GM21576 (cell line): ENCODE data around the gene EXOSC5.
"Not testable (repeated sequence)": the region's sequence is repeated elsewhere in the genome, so short reads cannot be mapped to it uniquely, and the experiment has no call there.

Experiments
- ATAC-seq: cut with Tn5 transposase; IDR thresholded peaks from one replicate; pipeline ENCODE4 v1.9.1; 2021; ENCODE audit warnings: mild to moderate bottlenecking, moderate library complexity; ENCODE audit not compliant: unreplicated experiment

EXOSC5 gene

DNA sequence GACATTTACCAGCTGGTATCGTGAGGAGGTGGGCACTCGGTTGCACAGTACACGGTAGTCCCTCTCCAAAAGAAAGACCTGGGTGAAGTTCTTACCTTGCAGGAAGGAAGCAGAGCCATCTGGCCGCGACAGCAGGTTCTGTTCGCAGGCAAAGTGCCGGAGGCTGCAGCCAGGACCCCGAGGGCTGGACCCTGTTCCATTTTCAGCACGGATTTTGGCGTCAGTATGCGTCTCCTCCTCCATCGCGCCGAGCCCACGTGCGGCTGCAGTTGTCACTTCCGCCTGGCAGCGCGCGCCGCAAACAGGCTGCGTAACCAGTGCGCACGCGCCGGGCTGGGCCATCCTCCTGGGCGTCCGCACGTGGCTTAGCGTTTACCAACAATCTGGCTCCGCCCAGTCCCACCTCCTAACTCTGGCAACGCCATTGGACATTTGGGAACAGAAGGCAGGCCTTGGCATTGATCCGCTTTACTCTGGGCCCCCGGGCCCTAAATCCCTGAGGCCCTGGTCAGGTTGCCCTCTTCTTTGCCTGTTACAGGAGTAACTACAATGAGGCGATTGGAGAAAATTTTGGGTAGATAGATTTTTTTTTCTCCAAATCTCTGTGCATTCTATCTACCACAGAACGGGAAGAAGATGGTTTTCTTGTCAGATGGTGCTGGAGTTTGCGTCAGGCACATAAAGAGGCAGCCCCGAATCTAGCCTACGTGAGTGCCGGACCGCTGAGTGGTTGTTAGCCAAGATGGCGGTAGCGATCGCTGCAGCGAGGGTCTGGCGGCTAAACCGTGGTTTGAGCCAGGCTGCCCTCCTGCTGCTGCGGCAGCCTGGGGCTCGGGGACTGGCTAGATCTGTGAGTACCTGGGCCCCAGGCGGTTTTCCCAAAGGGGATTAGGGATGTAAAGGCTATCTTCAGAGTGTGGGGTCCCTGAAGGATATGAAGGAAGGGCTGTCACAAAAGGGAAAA lies at the start of gene EXOSC5, which contains the start of gene BCKDHA:
TSS of gene EXOSC5 (minus strand) at position 274 of the 964 bp plus-strand sequence. CDS start at position 243, 31 bp downstream.
TSS of gene BCKDHA (plus strand) at position 733 of the 964 bp plus-strand sequence. CDS start at position 743, 10 bp downstream.
- peak; percentile 91 for ATAC-seq

GRCh38 chr19:41445575-41445974 lies 48.4 kb upstream of the EXOSC5 start:
- ATAC-seq, result no peak

GRCh38 chr19:41443813-41444455 lies 46.8 kb upstream of the EXOSC5 start:
- no peak for ATAC-seq

DNA sequence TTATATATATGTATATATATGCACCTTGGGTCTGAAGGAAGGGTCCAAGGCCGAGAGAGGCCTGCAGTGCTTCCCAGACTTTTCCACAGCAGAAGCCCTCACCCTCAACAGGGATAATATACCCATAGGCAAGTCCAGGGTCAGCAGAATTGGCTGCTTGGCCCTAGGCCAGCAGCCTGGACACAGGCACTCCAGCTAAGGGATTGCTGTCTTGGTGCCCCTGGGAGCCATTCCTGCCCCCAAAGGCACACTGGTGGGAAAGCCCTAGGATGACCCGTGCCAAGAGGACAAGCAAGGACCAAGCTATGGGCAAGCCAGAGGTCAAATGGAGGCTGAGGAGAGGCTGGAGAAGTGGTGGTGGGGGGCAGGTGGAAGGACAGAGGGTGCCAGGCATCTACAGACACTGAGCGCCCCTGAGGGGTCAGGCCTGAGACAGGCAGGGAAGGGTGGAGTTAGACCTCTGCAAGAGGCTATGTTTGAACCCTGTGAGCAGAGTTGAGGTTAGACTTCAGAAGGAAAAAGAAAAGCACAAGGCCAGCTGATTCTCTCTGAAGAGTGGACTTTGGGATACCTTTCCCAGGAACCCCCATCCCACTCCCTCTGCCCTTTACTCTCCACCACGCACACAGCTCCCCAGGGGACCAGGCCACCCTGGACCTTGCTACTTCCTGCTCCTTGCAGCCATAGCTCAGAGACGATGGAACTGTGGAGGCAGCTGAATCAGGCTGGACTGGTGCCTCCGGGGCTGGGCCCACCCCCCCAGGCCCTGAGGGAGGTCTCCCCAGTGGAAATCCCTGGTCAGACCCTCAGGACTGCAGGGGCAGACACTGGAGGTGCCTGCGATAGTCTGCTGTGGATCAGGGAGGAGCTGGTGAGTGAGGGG lies 45.6 kb upstream of the EXOSC5 start, which contains the start of gene ERICH4:
TSS of gene ERICH4 (plus strand) at position 684 of the 883 bp plus-strand sequence. CDS start at position 698, 14 bp downstream.
- ATAC-seq, result no peak

DNA sequence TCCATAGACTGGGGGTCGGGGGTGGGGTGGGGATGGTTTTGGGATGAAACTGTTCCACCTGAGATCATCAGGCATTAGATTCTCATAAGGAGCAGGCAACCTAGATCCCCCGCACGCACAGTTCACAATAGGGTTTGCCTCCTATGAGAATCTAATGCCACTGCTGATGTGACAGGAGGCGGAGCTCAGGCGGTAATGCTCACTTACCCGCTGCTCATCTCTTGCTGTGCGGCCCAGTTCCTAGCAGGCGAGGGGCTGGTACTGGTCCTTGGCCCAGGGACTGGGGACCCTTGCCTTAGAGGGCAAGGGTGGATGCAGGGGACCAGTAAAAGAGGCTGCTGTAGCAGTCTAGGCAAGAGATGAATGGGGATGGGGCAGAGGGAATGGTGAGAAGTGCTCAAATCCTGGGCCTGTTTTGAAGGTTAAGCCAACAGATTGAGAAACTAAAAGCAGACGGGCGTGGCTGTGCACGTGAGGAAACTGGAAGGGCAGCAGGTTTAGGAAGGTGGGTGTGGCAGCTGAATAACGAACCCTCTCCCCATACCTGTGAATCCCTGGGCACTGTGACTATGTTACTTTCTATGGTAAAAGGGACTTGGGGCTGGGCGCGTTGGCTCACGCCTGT lies 44.3 kb upstream of the EXOSC5 start:
- no peak for ATAC-seq

GRCh38 chr19:41439441-41440222 lies 42.5 kb upstream of the EXOSC5 start, which contains the start of gene DMAC2:
DMAC2 (minus strand) TSS chr19:41439912; CDS start chr19:41439899, 13 bp downstream.
- peak; percentile 80 for ATAC-seq

- no peak for ATAC-seq
Measured at GRCh38 chr19:41437944-41438574, 40.9 kb upstream of the EXOSC5 start.

GRCh38 chr19:41436674-41436951 lies 39.5 kb upstream of the EXOSC5 start:
- no peak for ATAC-seq

- no peak for ATAC-seq
Measured at GRCh38 chr19:41435936-41436673, 38.9 kb upstream of the EXOSC5 start.

GRCh38 chr19:41435376-41435775 lies 38.2 kb upstream of the EXOSC5 start:
- not testable (repeated sequence) for ATAC-seq

DNA sequence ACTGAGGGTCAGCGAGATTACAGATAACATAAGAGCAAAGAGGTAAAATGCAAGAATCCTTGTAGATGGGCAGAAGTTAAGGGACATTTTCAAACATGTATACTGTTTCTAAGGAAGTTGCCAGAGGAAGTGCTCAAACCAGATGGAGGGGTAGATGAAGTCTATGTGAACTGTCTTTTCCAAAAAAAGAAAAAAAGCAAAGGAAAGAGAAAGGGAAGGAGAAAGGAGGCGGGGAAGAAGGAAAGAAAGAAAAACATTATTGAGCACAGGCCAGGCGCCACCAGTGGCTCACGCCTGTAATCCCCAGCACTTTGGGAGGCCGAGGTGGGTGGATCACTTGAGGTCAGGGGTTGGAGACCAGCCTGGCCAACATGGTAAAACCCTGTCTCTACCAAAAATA lies 37.3 kb upstream of the EXOSC5 start:
- ATAC-seq, result no peak

DNA sequence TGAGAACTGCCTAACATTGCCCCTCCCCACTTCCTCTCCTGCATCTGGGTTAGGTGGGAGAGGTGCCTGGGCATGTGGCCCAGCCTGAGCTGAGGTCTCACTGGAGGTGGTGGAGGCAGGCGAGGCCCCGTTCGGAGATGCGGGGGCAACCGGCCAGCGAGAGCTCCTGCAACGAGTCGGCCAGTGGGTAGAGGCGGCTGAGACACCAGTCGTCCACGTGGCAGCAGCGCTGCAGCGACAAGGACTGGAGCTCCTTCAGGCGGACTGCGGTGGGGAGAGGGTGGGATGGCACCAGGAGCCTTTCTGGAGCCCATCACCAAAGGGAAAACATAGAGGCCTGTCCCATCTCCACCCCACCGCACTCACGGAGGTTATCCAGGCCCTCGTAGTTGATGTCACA lies 36.0 kb upstream of the EXOSC5 start:
- ATAC-seq, result no peak

DNA sequence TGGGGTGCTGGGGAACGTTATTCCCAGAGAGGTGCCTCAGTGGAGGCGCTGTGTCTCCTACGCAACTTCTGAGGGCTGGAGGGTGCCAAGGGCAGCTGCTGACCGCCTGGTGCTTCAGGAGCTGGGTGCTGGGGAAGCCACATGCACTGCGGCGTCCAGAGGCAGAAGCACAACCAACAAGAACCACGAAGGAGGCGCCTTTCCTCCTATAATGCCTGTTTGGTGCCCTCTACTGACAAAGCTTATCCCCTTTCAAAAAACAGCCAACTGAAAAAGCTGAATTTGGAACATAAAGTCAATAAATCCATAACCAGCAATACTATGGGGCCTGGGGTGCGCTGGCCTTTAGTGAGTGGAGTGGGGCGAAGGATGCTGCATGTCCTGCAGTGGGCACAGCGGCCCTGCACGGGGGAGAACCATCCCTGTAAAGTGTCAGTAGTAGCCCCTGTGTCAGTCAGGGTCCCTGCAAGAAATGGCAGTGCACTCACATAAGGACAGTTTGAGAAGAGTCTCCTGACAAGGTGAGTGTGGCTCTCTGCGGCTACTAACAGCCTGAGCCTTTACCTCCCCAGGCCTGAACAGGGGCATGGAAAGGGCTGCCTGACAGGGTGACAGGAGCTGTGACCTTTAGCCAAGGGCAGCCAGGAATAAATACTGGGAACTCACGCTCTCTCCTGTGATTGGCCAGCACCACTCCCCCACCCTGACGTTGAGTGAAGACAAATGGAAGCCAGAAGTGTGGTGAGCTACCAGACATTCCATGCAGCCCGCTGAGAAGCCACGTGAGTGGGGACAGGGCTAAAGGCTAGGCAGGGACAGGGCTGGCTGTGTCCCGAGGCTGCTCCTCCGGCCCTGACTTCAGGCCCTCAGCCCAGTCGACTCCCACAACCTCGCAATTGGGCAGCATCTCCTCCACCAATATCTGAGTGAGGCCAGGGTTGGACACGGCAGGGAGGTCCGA lies 34.5 kb upstream of the EXOSC5 start:
- no peak for ATAC-seq

- ATAC-seq, result no peak
Measured at GRCh38 chr19:41430922-41431321, 33.8 kb upstream of the EXOSC5 start.

GRCh38 chr19:41428481-41428859 lies 31.3 kb upstream of the EXOSC5 start:
- ATAC-seq, result no peak

DNA sequence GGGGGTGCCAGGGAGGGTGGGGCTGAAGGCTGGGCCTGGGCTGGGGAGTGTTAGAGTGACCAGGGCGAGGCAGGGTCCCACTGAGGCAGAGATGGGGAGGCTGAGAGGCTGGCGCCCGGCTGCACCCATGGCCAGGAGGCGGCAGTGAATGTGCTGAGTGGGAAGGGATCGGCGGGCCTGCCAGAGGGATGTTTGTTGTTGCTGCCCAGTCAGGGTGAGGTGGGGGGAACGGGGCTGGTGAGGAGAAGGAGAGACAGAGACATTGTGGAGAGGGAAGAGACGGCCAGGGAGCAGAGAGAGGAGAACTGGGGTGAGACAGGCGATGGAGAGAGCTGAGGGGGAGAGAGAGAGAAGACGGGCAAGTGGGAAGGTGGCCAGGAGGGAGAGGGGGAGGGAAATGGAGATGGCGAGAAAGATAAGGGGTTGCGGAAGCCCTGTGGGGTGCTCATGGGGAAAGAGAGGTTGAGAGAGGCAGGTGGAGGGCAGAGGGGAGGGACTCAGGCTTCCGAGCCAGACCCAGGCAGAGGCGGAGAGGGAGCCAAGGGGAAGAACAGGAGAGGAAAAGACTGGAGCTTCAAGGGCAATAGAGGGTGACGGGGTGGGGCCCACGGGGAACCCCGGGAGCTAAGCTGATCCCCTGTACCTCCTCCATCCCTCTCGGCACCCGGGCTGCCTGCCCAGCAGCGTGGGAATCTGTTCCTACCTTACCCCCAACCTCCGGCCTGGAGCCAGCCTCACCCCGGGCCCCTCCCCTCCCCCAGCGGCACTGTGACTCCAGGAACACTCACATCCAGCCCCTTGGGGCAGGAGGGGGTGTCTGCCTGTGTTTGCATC lies 30.7 kb upstream of the EXOSC5 start:
- no peak for ATAC-seq
